Right ventricle myocardium inferior (tissue), 1 donor: ENCODE results near the gene KRTAP10-3. TPM values are rescaled to one million over a fixed set of nuclear protein-coding genes. Genes with fewer than 3 reads are reported as not detected.
"Not testable (repeated sequence)": the region's sequence is repeated elsewhere in the genome, so short reads cannot be mapped to it uniquely, and the experiment has no call there.

ENCODE experiments used
- ATAC-seq: fragments of 200-7000 bp; cut with Tn5 transposase; one replicate; pipeline ENCODE4 v1.9.1; 2020; ENCODE audit warnings: mild to moderate bottlenecking, moderate library complexity
- DNase-seq: peaks from one replicate; pipeline ENCODE4 v3.0.0; 2021; ENCODE audit errors: missing footprints
- intact Hi-C: fragments of 100-400 bp; cut with DNase I; formaldehyde crosslinking; loops from one replicate; pipeline ENCODE4 v1.11.0; 2022
- long read RNA-seq: library from polyadenylated mRNA; unstranded; transcript quantifications from one replicate; pipeline ENCODE4 v2.0.0, GENCODE V29; 2021
- total RNA-seq: library from RNA; stranded (reverse); fragmentation: NEBNext Ultra II Directional; extraction: Animal tissue kit (Norgen Biotek cat#: 25700); gene quantifications from one replicate; pipeline ENCODE4 v1.2.1, GENCODE V29; 2021
- donor health status: DM: no; HTN: yes; CAD: no; lungs with severe emphysema.

Gene KRTAP10-3, protein sequence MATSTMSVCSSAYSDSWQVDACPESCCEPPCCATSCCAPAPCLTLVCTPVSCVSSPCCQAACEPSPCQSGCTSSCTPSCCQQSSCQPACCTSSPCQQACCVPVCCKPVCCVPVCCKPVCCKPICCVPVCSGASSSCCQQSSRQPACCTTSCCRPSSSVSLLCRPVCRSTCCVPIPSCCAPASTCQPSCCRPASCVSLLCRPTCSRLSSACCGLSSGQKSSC
- total RNA-seq = not detected
- long read RNA-seq = 0 reads

DNA sequence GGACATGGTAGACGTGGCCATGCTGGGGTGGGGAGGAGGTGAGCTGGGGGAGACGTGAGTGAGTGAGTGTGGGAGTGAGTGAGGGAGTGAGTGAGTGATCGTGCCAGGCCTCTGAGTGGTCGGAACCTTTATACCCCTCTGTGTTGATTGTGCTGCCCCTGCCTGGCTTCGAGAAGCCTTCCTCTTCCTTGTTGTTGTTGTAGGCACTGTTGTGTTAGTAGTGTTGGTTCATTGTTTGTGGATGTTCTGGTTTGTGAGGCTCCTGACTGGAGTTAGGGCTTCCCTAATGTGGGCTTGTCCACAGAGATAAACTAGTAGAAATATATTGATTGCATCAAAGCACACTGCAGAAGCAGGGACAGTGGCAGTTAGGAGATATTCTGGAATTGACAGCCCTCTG lies at the start of gene KRTAP10-3:
KRTAP10-3 (minus strand) TSS at position 101 of the 400 bp plus-strand sequence; CDS start at position 21, 80 bp downstream.
- intact Hi-C loops = no loop called here
- no peak for DNase-seq
- ATAC-seq = no peak

DNA sequence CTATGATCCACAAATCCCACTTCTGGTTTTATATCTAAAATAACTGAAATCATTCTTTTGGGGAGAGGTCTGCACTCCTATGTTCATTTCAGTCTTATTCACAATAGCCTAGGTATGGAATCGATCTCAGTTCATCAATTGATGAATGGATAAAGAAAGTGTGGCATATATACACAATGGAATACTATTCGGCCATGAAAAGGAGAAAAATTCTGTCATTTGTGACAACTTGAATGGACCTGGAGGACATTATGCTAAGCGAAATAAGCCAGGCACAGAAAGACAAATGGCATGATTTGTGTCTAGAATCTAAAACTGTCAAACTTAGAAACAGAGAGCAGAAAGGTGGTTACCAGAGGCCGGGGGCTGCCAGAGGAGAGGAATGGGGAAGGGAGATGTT lies 47.9 kb upstream of the KRTAP10-3 start:
- ATAC-seq = no peak
- no peak for DNase-seq
- intact Hi-C loops = no loop called here

DNA sequence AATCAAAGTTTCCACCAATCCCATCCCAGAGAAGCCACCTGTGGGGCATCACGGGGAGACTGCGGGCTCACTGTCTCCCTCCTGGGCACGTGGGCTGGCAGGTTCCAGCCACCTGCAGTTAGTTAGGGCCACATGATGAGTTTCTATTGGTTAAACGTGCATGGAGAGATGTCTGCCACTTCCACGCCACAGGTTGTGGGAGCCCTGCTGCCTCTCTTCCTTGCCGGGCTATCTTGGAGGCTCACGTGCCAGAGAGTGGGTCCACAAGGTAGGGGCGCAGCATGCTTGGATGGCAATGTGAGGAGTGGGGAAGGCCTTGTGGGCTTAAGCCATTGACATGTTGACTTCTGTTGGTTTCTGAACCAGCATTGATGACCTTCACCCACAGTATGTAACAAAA lies 45.3 kb upstream of the KRTAP10-3 start:
- intact Hi-C loops = no loop called here
- ATAC-seq = no peak
- DNase-seq = no peak

DNA sequence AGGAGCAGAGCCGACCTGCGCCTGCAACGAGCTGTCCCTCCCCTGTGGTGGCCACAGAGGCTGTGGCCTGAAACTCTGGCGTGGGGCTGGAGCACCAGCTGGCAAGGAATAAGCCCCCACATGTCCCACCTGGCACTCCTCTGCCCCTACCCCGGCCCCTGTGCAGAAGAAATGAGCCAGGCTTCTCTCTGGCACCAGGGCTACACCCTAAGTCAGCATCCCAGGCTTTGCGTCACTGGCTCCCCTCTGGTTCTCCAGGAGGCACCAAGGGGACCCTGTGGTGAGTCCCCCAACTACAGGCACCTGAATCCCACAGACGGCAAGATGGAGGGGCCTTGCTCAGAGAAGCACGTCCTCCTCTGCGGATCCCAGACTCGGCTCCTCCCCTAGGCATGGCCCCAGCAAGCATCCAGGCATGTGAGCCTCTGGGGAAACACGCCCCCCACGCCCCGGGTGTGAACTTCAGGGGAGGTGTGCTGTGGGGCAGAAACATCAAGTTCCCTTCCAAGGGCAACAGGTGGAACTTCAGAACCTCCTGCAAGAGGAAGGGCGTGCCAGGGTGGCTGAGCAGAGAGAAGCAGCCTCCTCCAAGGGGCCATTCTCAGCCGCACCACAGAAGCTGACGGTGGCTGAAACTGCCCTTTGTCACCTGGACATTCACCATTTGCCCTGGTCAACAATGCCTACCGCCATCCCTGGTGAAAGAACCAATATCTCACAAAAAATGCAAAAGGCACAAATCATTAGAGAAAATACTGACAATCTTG lies 44.7 kb upstream of the KRTAP10-3 start:
- DNase-seq (no peak), ATAC-seq (no peak)
- intact Hi-C loops = no loop called here

DNA sequence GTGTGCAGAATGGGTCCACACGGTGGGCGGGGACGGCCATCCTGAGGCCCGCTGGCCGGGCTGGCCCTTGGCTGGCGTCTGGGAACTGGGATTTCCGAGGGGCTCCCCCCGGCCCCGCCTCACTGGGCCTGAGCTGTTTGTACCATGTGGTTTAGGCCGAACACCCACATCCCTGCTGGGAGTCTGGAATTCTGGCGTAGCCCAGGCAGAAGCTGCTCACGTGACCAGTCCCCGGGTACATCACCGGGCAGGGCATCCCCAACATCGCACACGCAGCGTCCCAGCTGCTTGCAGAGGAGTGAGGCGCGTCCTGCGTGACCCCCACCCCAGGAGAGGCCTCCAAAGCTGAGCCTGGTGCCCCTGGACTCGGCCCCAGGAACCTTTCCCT lies 43.9 kb upstream of the KRTAP10-3 start:
- DNase-seq (no peak), ATAC-seq (no peak)
- intact Hi-C loops = no loop called here

DNA sequence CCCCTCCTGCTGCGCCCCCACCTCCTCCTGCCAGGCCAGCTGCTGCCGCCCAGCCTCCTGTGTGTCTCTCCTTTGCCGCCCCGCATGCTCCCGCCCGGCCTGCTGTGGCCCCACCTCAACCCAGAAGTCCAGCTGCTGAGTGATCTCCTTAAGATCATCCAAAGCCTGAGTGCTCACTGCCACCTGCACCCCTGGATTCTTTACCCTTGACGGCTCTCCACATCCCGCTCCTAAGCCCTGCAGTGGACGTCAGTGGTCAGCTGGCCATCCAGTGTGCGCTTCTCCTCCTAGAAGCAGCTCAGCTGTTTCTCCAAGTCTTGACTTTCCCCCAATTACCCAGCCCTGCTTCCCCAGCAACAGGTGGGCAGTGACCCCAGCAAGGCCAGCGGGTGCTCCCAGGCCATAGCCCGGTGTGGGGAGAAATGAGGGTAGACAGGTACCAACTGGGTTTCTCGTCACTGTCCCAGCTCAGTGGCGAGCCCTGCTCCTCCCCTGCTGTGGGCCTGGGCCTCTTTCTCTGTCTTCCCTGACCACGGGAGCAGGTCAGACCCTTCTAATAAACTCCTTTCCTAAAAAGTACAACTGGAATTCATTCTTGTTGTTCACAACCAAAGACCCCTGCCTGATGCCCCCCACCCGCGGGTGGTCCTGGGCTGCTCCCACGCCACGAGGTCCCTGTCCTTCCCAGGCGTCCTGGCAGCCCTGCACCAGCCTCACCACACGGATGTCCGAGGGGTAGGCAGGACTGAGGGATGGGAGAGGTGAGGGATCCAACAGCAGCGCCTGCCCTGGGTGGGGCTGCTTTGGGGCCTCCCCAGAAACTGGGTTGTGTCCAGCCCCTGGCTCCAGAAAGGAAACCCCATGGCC lies 43.2 kb upstream of the KRTAP10-3 start:
- no peak for DNase-seq
- ATAC-seq = no peak
- intact Hi-C loops = no loop called here

DNA sequence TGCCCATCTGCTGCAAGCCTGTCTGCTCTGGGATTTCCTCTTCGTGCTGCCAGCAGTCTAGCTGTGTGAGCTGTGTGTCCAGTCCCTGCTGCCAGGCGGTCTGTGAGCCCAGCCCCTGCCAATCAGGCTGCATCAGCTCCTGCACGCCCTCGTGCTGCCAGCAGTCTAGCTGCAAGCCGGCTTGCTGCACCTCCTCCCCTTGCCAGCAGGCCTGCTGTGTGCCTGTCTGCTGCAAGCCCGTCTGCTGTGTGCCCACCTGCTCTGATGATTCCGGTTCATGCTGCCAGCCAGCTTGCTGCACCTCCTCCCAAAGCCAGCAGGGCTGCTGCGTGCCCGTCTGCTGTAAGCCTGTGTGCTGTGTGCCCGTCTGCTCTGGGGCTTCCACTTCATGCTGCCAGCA lies 42.5 kb upstream of the KRTAP10-3 start:
- intact Hi-C loops, DNase-seq, ATAC-seq: not testable (repeated sequence)

DNA sequence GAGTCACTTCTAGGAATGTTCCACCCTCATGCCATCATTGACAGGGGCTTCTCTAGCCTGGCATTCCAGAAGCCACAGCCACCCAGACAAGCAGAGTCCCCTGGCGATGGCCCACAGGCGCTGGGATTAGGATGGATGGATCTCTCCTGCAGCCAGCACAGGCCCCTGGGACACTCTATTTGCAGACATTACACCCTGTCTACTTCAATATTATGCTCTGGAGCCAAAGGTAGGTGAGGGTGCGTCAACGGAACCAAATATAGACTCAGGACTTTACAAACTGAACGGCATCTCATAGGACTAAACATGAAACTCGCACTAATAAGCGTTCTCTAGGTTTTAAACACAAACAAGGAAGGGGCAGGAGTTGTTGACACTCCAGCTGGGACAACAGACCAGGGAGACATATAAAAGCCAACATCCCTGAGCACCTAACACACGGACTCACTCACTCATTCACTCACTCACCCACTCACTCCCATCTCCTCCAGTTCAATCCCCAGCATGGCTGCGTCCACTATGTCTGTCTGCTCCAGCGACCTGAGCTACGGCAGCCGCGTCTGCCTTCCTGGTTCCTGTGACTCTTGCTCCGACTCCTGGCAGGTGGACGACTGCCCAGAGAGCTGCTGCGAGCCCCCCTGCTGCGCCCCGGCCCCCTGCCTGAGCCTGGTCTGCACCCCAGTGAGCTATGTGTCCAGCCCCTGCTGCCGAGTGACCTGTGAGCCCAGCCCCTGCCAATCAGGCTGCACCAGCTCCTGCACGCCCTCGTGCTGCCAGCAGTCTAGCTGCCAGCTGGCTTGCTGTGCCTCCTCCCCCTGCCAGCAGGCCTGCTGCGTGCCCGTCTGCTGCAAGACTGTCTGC lies 41.8 kb upstream of the KRTAP10-3 start, which contains the start of gene KRTAP10-7:
KRTAP10-7 (plus strand) TSS at position 480 of the 861 bp plus-strand sequence; CDS start at position 505, 25 bp downstream.
- ATAC-seq, DNase-seq, intact Hi-C loops: not testable (repeated sequence)

DNA sequence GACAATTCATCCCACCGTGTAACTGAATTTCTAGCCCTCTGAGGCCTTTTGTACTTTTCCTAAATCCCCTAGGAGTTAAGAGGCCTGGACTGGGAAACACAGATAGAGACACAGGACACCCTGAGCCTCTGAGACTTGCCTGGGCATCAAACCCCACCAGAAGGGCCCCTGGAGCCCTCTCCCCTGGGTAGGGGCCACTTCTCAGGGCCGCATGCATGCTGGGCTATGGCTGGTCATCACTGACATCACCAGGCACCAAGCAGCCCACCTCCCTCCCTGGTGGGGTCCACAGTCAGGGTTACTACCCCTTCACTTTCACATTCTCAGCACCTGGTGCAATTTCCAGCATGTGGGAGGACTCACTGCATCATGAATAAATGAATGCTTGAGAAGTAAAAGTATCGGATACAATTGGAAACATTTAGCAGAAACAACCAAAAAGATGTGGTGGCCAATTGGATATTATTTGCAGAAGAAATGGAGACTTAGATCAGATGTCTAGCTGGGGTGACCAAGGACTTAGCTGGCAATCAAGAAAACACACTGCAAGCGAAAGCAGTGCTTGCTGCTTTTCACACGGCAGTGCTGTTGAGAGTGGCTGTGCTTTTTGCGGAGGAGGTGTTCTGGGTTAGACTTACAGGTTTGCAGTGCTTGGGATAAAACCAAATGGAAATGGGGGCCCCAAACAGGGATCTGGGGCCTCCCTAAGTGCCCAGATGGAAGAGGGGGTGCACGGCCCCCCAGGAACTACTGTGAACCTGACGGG lies 40.9 kb upstream of the KRTAP10-3 start:
- intact Hi-C loops = no loop called here
- ATAC-seq (no peak), DNase-seq (no peak)

DNA sequence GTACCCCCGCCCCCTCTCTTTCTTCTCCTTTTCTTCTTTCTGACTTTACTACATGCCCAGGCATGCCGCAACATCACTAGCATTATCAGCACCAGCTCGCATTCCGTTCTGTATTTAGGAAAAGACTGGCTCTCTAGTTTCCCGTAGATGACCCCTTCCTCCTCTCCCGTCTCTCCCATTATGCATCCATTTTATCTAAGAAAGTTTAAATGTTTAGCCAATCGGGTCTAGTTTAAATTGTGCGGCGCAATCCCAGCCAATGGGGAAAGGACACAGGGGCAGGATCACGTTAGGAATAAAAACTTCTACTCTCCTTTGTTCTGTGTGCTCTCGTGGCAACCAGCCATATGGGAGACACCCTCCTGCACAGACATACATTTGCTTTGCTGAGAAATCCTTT lies 39.5 kb upstream of the KRTAP10-3 start:
- DNase-seq (no peak), ATAC-seq (no peak)
- intact Hi-C loops = no loop called here

DNA sequence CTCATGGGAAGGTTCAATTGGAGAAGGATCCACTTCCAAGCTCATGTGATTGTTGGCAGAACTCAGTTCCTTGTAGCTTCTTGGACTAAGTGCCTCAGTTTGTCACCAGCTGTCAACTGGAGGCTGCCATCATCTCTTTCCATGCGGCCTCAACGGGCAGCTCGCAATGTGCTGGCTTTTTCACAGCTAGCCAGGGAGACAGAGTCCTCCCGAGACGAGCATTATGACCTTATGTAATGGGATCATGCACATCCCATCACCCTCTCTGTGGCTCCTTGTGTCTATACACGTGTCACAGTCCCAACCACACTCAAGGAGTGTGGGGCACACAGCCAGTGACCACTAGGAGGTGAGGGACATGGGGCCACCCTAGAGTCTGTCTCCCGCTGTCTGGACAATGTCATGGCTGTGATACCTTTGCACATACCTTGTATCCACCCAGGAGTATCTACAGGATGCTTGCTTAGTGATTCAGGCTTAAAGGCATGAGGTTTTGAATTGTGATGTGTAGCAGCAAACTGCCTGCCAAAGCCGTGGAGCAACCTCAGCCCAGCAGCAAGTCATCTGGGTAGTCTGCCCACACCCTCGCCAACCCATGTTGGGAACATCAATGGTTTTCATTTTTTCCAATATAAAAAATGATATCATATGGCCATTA lies 37.6 kb upstream of the KRTAP10-3 start:
- no peak for ATAC-seq
- DNase-seq = no peak
- intact Hi-C loops = no loop called here

DNA sequence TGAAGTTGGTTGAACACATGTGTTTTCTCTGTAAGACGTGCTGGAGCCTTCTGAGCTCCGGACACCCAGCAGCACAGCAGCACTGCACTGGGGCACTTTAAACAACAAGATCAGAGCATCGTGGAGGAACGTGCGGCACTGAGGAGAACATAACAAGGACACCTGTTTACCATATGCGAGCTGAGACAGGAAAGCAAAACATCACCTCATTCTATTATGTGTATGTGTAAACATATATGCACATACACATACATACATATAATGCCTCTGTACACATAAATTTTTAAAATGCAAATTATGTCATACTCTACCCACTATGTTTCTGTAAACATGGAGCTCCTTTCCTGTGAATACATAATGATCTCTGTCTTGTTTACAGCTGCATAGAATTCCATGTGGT lies 36.9 kb upstream of the KRTAP10-3 start:
- intact Hi-C loops = no loop called here
- DNase-seq (no peak), ATAC-seq (no peak)

DNA sequence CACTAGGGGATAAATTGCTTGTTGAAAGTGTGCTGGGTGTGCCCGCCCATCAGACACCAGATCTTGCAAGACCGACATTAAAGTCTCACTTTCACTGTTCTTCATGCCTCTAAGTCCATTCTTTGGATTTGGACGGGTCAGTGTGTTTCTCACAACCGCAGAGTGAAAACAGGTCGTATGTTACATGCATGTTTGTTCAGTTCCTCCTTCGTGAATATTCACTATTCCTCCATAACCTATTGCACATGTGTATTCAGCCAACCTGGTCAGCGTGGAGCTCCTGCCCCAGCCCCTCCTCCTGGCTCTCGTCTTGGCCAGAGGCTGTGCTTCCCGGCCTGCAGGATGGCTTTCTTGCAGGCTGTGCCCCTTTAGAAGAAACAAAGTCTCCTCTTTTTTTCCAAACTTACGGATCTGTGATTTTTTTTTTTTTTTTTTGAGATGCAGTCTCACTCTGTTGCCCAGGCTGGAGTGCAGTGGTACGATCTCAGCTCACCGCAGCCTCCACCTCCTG lies 35.9 kb upstream of the KRTAP10-3 start:
- ATAC-seq = no peak
- intact Hi-C loops = no loop called here

DNA sequence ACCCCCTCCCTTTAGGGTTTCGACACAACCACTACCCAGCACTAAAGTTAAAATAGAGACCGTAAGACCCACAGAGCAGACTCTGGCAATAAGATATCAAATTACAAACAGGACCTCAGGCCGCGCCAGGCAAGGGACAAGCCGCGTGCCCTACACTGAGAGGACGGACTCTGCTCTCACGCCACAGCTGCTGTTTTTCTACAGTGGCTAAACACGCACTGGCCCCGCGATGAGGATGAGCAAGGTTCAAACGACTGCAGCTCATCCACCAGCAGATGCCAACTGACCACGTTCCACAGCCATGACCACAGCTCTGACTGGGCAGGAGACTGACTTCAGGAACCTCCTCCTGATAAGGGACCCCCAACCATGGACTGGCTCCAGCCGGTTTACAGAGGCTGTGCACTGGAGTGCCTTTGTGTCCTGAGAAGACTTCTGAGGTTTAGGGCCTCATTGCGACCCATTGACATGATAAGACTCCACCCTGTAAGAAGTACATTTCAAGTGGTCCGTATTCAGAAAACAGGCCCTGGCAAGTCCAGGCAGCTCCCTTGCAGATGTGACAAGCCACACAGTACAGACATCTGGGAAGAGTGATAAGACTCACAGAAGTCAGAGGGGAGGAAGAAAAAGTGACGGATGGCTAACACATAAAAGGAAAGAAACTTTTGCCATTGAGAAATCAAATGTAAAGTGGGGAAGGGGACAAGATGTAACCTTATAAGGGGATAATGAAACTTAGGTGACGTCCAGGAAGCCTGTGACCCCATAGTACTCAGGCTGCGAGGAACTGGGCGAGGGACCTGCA lies 35.2 kb upstream of the KRTAP10-3 start:
- ATAC-seq = no peak
- no peak for DNase-seq
- intact Hi-C loops = no loop called here

More for the DNA sequence above, 35.9 kb upstream of the KRTAP10-3 start:
- DNase-seq = no peak

DNA sequence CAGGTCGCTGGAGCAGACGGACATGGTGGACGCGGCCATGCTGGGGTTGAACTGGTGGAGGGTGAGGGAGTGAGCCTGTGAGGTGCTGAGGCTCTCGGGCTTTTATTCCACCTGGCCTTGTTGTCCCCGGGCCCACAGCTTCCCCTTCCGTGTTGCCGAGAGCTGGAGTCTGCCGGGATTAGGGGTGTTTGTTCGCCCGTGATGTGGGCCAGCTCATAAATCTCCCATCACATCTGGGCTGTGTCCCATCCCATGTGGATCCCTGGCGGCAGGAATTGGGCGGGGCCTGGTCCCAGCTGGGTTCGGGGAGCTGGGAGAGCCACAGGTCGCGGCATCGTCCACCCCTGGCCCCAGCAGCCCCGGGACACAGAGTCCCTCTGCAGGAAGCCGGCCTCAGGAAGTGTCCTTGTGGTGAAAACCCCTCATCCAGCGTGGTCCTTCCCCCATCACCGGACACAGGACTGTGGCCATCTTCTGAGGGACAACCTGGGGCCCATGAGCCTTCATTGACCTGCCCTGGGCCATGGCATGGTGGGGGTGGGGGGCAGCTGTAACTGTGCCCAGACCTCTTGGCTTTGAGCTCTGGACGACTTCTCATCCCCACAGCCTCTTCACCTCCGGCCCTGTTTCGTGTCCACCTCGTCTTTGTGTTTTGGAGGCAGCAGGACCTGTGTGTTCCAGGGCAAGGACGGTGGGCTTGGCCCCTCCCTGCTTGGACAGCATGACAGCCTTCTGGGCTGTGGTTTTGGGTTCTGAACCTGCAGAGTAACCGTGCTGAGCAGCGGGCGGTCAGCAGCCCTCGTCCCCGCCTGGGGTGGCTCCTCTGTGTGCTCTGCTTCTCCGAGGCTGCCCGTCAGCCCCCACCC lies 34.1 kb upstream of the KRTAP10-3 start, which contains the start of gene KRTAP10-6:
KRTAP10-6 (minus strand) TSS at position 60 of the 866 bp plus-strand sequence; CDS start at position 39, 21 bp downstream.
- intact Hi-C loops = no loop called here
- ATAC-seq = no peak
- no peak for DNase-seq
